Lower leg skin (tissue), 3 donors: ENCODE data around the gene P2RY8.
"Not testable (repeated sequence)": the region's sequence is repeated elsewhere in the genome, so short reads cannot be mapped to it uniquely, and the experiment has no call there.

Source experiments
- CTCF ChIP-seq, 3 donors: fragments of 450-650 bp; IDR thresholded peaks; one replicate each; pipeline ENCODE4 v1.5.1; 2016; ENCODE audit warnings: antibody characterized with exemption in 3 of 3, mild to moderate bottlenecking in 3 of 3, moderate library complexity in 2 of 3
- POLR2A ChIP-seq, 2 donors: fragments of 450-650 bp; IDR thresholded peaks; one replicate each; pipeline ENCODE4 v1.6.1; 2016 to 2017; ENCODE audit warnings: antibody characterized with exemption in 2 of 2, mild to moderate bottlenecking in 1 of 2, moderate library complexity in 1 of 2

- TF ChIP-seq POLR2A, CTCF (IDR thresholded peaks at IDR 0.05): not testable (repeated sequence)
These were observed 27.1 kb upstream of the P2RY8 start for GRCh38 chrX:1564077-1564476.
